GM10266 (cell line): ENCODE measurements around the gene STKLD1.
A peak's percentile ranks its signal among the peaks of the same experiment; 100 is the strongest.
"Not testable (repeated sequence)": the region's sequence is repeated elsewhere in the genome, so short reads cannot be mapped to it uniquely, and the experiment has no call there.

ENCODE experiments used
- DNase-seq: peaks from one replicate; pipeline ENCODE4 v3.0.0; 2012; ENCODE audit errors: extremely low spot score
- CTCF ChIP-seq: IDR thresholded peaks from 2 replicates; pipeline ENCODE4 v1.5.1; 2012; ENCODE audit warnings: mild to moderate bottlenecking, low read depth; ENCODE audit not compliant: control insufficient read depth, insufficient read depth; ENCODE audit errors: missing control alignments

The STKLD1 gene

GRCh38 chr9:133375724-133376654, at the start of gene STKLD1, which contains the start of gene SURF4:
Gene STKLD1 (plus strand): TSS chr9:133376366. CDS start chr9:133376474, 108 bp downstream.
Gene SURF4 (minus strand): TSS chr9:133376060. CDS start chr9:133375969, 91 bp downstream.
- DNase-seq: peak; percentile 100
- no peak for TF ChIP-seq CTCF

- not testable (repeated sequence) for DNase-seq
These were observed 49.1 kb upstream of the STKLD1 start for GRCh38 chr9:133327021-133327420.

GRCh38 chr9:133327834-133328484, 48.2 kb upstream of the STKLD1 start:
- TF ChIP-seq CTCF: no peak
- DNase-seq: no peak

GRCh38 chr9:133329306-133330156, 46.6 kb upstream of the STKLD1 start:
- not testable (repeated sequence) for DNase-seq
- TF ChIP-seq CTCF: peak; percentile 37

- no peak for DNase-seq
- no peak for TF ChIP-seq CTCF
These were observed 44.9 kb upstream of the STKLD1 start for GRCh38 chr9:133331221-133331620.

GRCh38 chr9:133331641-133332380, 44.4 kb upstream of the STKLD1 start:
- no peak for DNase-seq
- no peak for TF ChIP-seq CTCF

- no peak for TF ChIP-seq CTCF
- DNase-seq: no peak
These were observed 43.8 kb upstream of the STKLD1 start for GRCh38 chr9:133332381-133332730.
